Measurements from ENCODE around the gene POLR2F.

The POLR2F gene

GRCh38 chr22:37906364-37907008 lies 47.0 kb upstream of the POLR2F start:
- no peaks in the 10 kb centered on the region for H3K9me3 ChIP-seq (replicated peaks in 1 of 2; ENCODE audit: control insufficient read depth in 2 of 2, insufficient read depth in 1 of 2, low read depth in 1 of 2, low read length in 2 of 2)
- WGBS, 2 donors (ENCODE audit: extremely low coverage in 2 of 2, insufficient read length in 2 of 2, insufficient replicate concordance in 1 of 2): no CpG with 5 or more reads among the region's 75 CpGs

GRCh38 chr22:37907036-37907954 lies 46.2 kb upstream of the POLR2F start:
- Histone ChIP-seq H3K4ac (ENCODE audit: low read length) (no peak overlapping the region), H2AK5ac (ENCODE audit: low read depth, low read length) (peak overlapping the region; percentile 95), H2BK15ac (ENCODE audit: low read length) (no peak overlapping the region), H3K4me1 (ENCODE audit: control insufficient read depth in 2 of 2, insufficient read depth in 1 of 2, low read depth in 1 of 2, low read length in 2 of 2) (peaks cover 21 to 23% of the 10 kb centered on the region in 2 donors), H3K27ac (replicated peaks; ENCODE audit: low read length) (no peak overlapping the region), H3K9me3 (replicated peaks in 1 of 2; ENCODE audit: control insufficient read depth in 2 of 2, insufficient read depth in 1 of 2, low read depth in 1 of 2, low read length in 2 of 2) (no peaks in the 10 kb centered on the region), H3K4me2 (ENCODE audit: insufficient read depth, low read length, poor library complexity, severe bottlenecking) (peak overlapping the region; percentile 84), H2AFZ (ENCODE audit: low read length) (peak overlapping the region; percentile 95), H3K14ac (ENCODE audit: low read length) (peak overlapping the region; percentile 14), H4K8ac (ENCODE audit: low read depth, low read length) (no peak overlapping the region), H2BK5ac (ENCODE audit: low read length) (peak overlapping the region; percentile 14), H2BK12ac (ENCODE audit: low read length) (no peak overlapping the region), H4K91ac (ENCODE audit: low read depth, low read length, poor library complexity) (no peak overlapping the region), H3K36me3 (replicated peaks in 1 of 2; ENCODE audit: control insufficient read depth in 2 of 2, insufficient read depth in 2 of 2, low read length in 2 of 2) (peaks cover 0 to 11% of the 10 kb centered on the region in 2 donors), H3K27me3 (ENCODE audit: control insufficient read depth in 3 of 3, insufficient read depth in 3 of 3, low read depth in 1 of 3, low read length in 3 of 3) (no peaks in the 10 kb centered on the region), H2BK120ac (ENCODE audit: low read depth, low read length) (no peak overlapping the region), H3K18ac (ENCODE audit: low read length) (peak overlapping the region; percentile 98), H3K4me3 (ENCODE audit: low read length in 2 of 2) (peak overlapping the region; percentile 76 to 90), H3K79me1 (ENCODE audit: low read depth, low read length) (no peaks in the 10 kb centered on the region), H3K9ac (ENCODE audit: low read depth, low read length, poor library complexity) (peak overlapping the region; percentile 71), H3K23ac (ENCODE audit: low read depth, low read length, poor library complexity) (peak overlapping the region; percentile 11)
- DNase-seq (ENCODE audit: low spot score): no peak
- WGBS, 2 donors (ENCODE audit: extremely low coverage in 2 of 2, insufficient read length in 2 of 2, insufficient replicate concordance in 1 of 2): no CpG with 5 or more reads among the region's 19 CpGs

More at GRCh38 chr22:37906364-37907008, 47.0 kb upstream of the POLR2F start:
- no peak for DNase-seq (ENCODE audit: low spot score)
- H3K27me3 ChIP-seq (ENCODE audit: control insufficient read depth in 3 of 3, insufficient read depth in 3 of 3, low read depth in 1 of 3, low read length in 3 of 3): no peaks in the 10 kb centered on the region
- peak overlapping the region; percentile 100 for H3K9ac ChIP-seq (ENCODE audit: low read depth, low read length, poor library complexity)
- H3K79me1 ChIP-seq (ENCODE audit: low read depth, low read length): no peaks in the 10 kb centered on the region
- H2BK12ac ChIP-seq (ENCODE audit: low read length): no peak overlapping the region
- H3K4me2 ChIP-seq (ENCODE audit: insufficient read depth, low read length, poor library complexity, severe bottlenecking): peak overlapping the region; percentile 84
- H2BK15ac ChIP-seq (ENCODE audit: low read length): peak overlapping the region; percentile 78
- no peak overlapping the region for H3K27ac ChIP-seq (replicated peaks; ENCODE audit: low read length)
- H2AFZ ChIP-seq (ENCODE audit: low read length): peak overlapping the region; percentile 95
- H2BK5ac ChIP-seq (ENCODE audit: low read length): peak overlapping the region; percentile 14
- no peak overlapping the region for H2BK120ac ChIP-seq (ENCODE audit: low read depth, low read length)
- H3K36me3 ChIP-seq (replicated peaks in 1 of 2; ENCODE audit: control insufficient read depth in 2 of 2, insufficient read depth in 2 of 2, low read length in 2 of 2): peaks cover 0 to 4% of the 10 kb centered on the region in 2 donors
- peak overlapping the region; percentile 14 for H3K14ac ChIP-seq (ENCODE audit: low read length)
- peak overlapping the region; percentile 76 for H4K91ac ChIP-seq (ENCODE audit: low read depth, low read length, poor library complexity)
- peak overlapping the region; percentile 76 to 90 for H3K4me3 ChIP-seq (ENCODE audit: low read length in 2 of 2)
- no peak overlapping the region for H4K8ac ChIP-seq (ENCODE audit: low read depth, low read length)
- H3K18ac ChIP-seq (ENCODE audit: low read length): peak overlapping the region; percentile 98
- H3K23ac ChIP-seq (ENCODE audit: low read depth, low read length, poor library complexity): peak overlapping the region; percentile 11
- H3K4ac ChIP-seq (ENCODE audit: low read length): no peak overlapping the region
- peak overlapping the region; percentile 95 for H2AK5ac ChIP-seq (ENCODE audit: low read depth, low read length)
- H3K4me1 ChIP-seq (ENCODE audit: control insufficient read depth in 2 of 2, insufficient read depth in 1 of 2, low read depth in 1 of 2, low read length in 2 of 2): peaks cover 21% of the 10 kb centered on the region in 2 donors

GRCh38 chr22:37909766-37910165 lies 43.7 kb upstream of the POLR2F start:
- H3K14ac ChIP-seq (ENCODE audit: low read length): no peak overlapping the region
- peak overlapping the region; percentile 50 for H3K9ac ChIP-seq (ENCODE audit: low read depth, low read length, poor library complexity)
- DNase-seq (ENCODE audit: low spot score): no peak
- no peak overlapping the region for H2AFZ ChIP-seq (ENCODE audit: low read length)
- peaks cover 6 to 25% of the 10 kb centered on the region in 2 donors for H3K36me3 ChIP-seq (replicated peaks in 1 of 2; ENCODE audit: control insufficient read depth in 2 of 2, insufficient read depth in 2 of 2, low read length in 2 of 2)
- no peak overlapping the region for H2BK15ac ChIP-seq (ENCODE audit: low read length)
- no peaks in the 10 kb centered on the region for H3K79me1 ChIP-seq (ENCODE audit: low read depth, low read length)
- H2BK12ac ChIP-seq (ENCODE audit: low read length): no peak overlapping the region
- no peak overlapping the region for H4K8ac ChIP-seq (ENCODE audit: low read depth, low read length)
- H3K4me3 ChIP-seq (ENCODE audit: low read length in 2 of 2): no peak overlapping the region
- no peak overlapping the region for H4K91ac ChIP-seq (ENCODE audit: low read depth, low read length, poor library complexity)
- H3K27me3 ChIP-seq (ENCODE audit: control insufficient read depth in 3 of 3, insufficient read depth in 3 of 3, low read depth in 1 of 3, low read length in 3 of 3): no peaks in the 10 kb centered on the region
- H2AK5ac ChIP-seq (ENCODE audit: low read depth, low read length): no peak overlapping the region
- peaks cover 21 to 23% of the 10 kb centered on the region in 2 donors for H3K4me1 ChIP-seq (ENCODE audit: control insufficient read depth in 2 of 2, insufficient read depth in 1 of 2, low read depth in 1 of 2, low read length in 2 of 2)
- no peak overlapping the region for H3K4ac ChIP-seq (ENCODE audit: low read length)
- WGBS, 2 donors (ENCODE audit: extremely low coverage in 2 of 2, insufficient read length in 2 of 2, insufficient replicate concordance in 1 of 2): no CpG with 5 or more reads among the region's 7 CpGs
- no peaks in the 10 kb centered on the region for H3K9me3 ChIP-seq (replicated peaks in 1 of 2; ENCODE audit: control insufficient read depth in 2 of 2, insufficient read depth in 1 of 2, low read depth in 1 of 2, low read length in 2 of 2)
- H3K27ac ChIP-seq (replicated peaks; ENCODE audit: low read length): no peak overlapping the region
- no peak overlapping the region for H2BK5ac ChIP-seq (ENCODE audit: low read length)
- H2BK120ac ChIP-seq (ENCODE audit: low read depth, low read length): no peak overlapping the region
- H3K18ac ChIP-seq (ENCODE audit: low read length): no peak overlapping the region
- H3K23ac ChIP-seq (ENCODE audit: low read depth, low read length, poor library complexity): no peak overlapping the region
- H3K4me2 ChIP-seq (ENCODE audit: insufficient read depth, low read length, poor library complexity, severe bottlenecking): no peak overlapping the region

All from neuronal stem cell (in vitro differentiated cells).